HCT116 (cell line): Measurements from ENCODE around the gene FAM117A. TPM values are rescaled to one million over a fixed set of nuclear protein-coding genes. Genes with fewer than 3 reads are reported as not detected.

ENCODE experiments used
- ATAC-seq: fragments of 200-7000 bp; cut with Tn5 transposase; 2 replicates; pipeline ENCODE4 v1.9.1; 2020; ENCODE audit warnings: mild to moderate bottlenecking, moderate library complexity
- BruUV-seq: library from RNA; stranded (reverse); fragments of 400-500 nt; replicated peaks from 2 replicates; lab custom pipeline; 2021; lab: Mats Ljungman, UMichigan
- CTCF ChIA-PET: fragments of 300-600 bp; sonication (Branson Sonifier 250); formaldehyde crosslinking; loops from one replicate; lab custom pipeline; 2021; ENCODE audit warnings: antibody characterized with exemption; lab: Charles Lee
- POLR2A ChIA-PET: fragments of 300-600, 350-600 bp; sonication (Branson Sonifier 250); formaldehyde crosslinking; loops from one replicate; lab custom pipeline; 2021; ENCODE audit warnings: antibody characterized with exemption; lab: Charles Lee
- RAD21 ChIA-PET, 2 experiments: fragments of 300-600 bp; sonication (Branson Sonifier 250); formaldehyde crosslinking; loops; one replicate each; lab custom pipeline; 2023; ENCODE audit warnings: low total read pairs in 2 of 2; ENCODE audit not compliant: uncharacterized antibody in 2 of 2, unreplicated experiment in 2 of 2, low non-redundant PET in 1 of 2; lab: Charles Lee
- DNase-seq: peaks from one replicate; pipeline ENCODE4 v3.0.0-alpha.2; 2010; ENCODE audit warnings: low read depth, low spot score
- H2AFZ ChIP-seq: fragments of 200-600 bp; shearing (Covaris generic), sonication (generic); 2 replicates; pipeline ENCODE4 v1.6.1; 2017; ENCODE audit warnings: low read depth, mixed run types, mixed read lengths, antibody characterized with exemption, low read length; ENCODE audit not compliant: poor library complexity, severe bottlenecking
- H3K27ac ChIP-seq: 2 replicates; pipeline ENCODE4 v1.5.1; 2012; ENCODE audit warnings: low read depth, low read length
- H3K27me3 ChIP-seq: fragments of 200-600 bp; sonication (generic); 2 replicates; pipeline ENCODE4 v1.6.1; 2016; ENCODE audit warnings: mixed run types, low read length, mixed read lengths; ENCODE audit not compliant: insufficient read depth
- H3K36me3 ChIP-seq, 2 experiments: fragments of 200-500 bp in 1 of 2; fragments of 200-600 bp in 1 of 2; sonication (Bioruptor generic) in 1 of 2; sonication (generic) in 1 of 2; 2 replicates each; pipeline versions ENCODE4 v1.5.1 to v1.6.1; 2014 to 2016; ENCODE audit warnings: low read length in 2 of 2, inconsistent platforms in 1 of 2, mixed read lengths in 1 of 2, mixed run types in 1 of 2; ENCODE audit not compliant: insufficient read depth in 2 of 2, control insufficient read depth in 1 of 2
- H3K4me1 ChIP-seq, 2 experiments: fragments of 200-600 bp in 1 of 2; sonication (generic) in 1 of 2; 2 replicates each; pipeline versions ENCODE4 v1.5.1 to v1.6.1; 2012 to 2017; ENCODE audit warnings: low read length in 2 of 2, inconsistent platforms in 1 of 2, mild to moderate bottlenecking in 1 of 2, mixed read lengths in 1 of 2, mixed run types in 1 of 2, moderate library complexity in 1 of 2; ENCODE audit not compliant: insufficient read depth in 2 of 2, control insufficient read depth in 1 of 2
- H3K4me2 ChIP-seq: fragments of 200-600 bp; sonication (generic); 2 replicates; pipeline ENCODE4 v1.6.1; 2017; ENCODE audit warnings: mixed run types, low read length, mixed read lengths
- H3K4me3 ChIP-seq, 2 experiments: fragments of 200-600 bp in 1 of 2; sonication (generic) in 1 of 2; replicated peaks in 1 of 2; 2 replicates each; pipeline ENCODE4 v1.5.1; 2011 to 2016; ENCODE audit warnings: low read length in 2 of 2, control low read depth in 1 of 2, low read depth in 1 of 2, mild to moderate bottlenecking in 1 of 2, mixed read lengths in 1 of 2, mixed run types in 1 of 2
- H3K79me2 ChIP-seq: fragments of 200-600 bp; sonication (generic); 2 replicates; pipeline ENCODE4 v1.6.1; 2017; ENCODE audit warnings: mild to moderate bottlenecking, mixed run types, low read length, moderate library complexity, mixed read lengths; ENCODE audit not compliant: insufficient read depth
- H3K9ac ChIP-seq: fragments of 200-600 bp; sonication (generic); 2 replicates; pipeline ENCODE4 v1.6.1; 2016; ENCODE audit warnings: low read length, mixed read lengths
- H3K9me2 ChIP-seq: fragments of 200-600 bp; sonication (generic), shearing (Covaris generic); 2 replicates; pipeline ENCODE4 v1.6.1; 2017; ENCODE audit warnings: mixed run types, mild to moderate bottlenecking, moderate library complexity; ENCODE audit not compliant: insufficient read depth
- H3K9me3 ChIP-seq, 2 experiments: fragments of 200-500 bp in 1 of 2; fragments of 200-600 bp in 1 of 2; sonication (Bioruptor generic) in 1 of 2; sonication (generic) in 1 of 2; 2 replicates each; pipeline ENCODE4 v1.6.1; 2014 to 2017; ENCODE audit warnings: low read length in 2 of 2, mixed read lengths in 2 of 2, inconsistent platforms in 1 of 2, low read depth in 1 of 2, mild to moderate bottlenecking in 1 of 2, mixed run types in 1 of 2, moderate library complexity in 1 of 2; ENCODE audit not compliant: control insufficient read depth in 1 of 2, insufficient read depth in 1 of 2
- H4K20me1 ChIP-seq: fragments of 200-600 bp; sonication (generic), shearing (Covaris generic); 2 replicates; pipeline ENCODE4 v1.6.1; 2017; ENCODE audit warnings: mixed run types, mild to moderate bottlenecking, moderate library complexity; ENCODE audit not compliant: insufficient read depth
- CBX3 ChIP-seq: IDR thresholded peaks from 2 replicates; pipeline ENCODE4 v1.6.1; 2012; ENCODE audit warnings: low read depth
- EZH2 ChIP-seq: fragments of 200-600 bp; sonication (generic); IDR thresholded peaks from 2 replicates; pipeline ENCODE4 v1.6.1; 2017; ENCODE audit warnings: antibody characterized with exemption, mixed run types
- EZH2phosphoT487 ChIP-seq: fragments of 200-600 bp; IDR thresholded peaks from 2 replicates; pipeline ENCODE4 v1.6.1; 2018; ENCODE audit warnings: antibody characterized with exemption, borderline replicate concordance
- FOSL1 ChIP-seq: IDR thresholded peaks from 2 replicates; pipeline ENCODE4 v1.6.1; 2012; ENCODE audit warnings: low read depth
- POLR2AphosphoS5 ChIP-seq: IDR thresholded peaks from 2 replicates; pipeline ENCODE4 v1.6.1; 2011; ENCODE audit warnings: mild to moderate bottlenecking, low read depth, low read length, moderate library complexity
- RAD21 ChIP-seq: IDR thresholded peaks from 2 replicates; pipeline ENCODE4 v1.6.1; 2012; ENCODE audit warnings: low read depth, mild to moderate bottlenecking
- TCF7L2 ChIP-seq: IDR thresholded peaks from 2 replicates; pipeline ENCODE4 v1.7.0; 2011; ENCODE audit warnings: borderline replicate concordance, inconsistent platforms; ENCODE audit not compliant: insufficient read depth, insufficient read length; ENCODE audit errors: extremely low read depth
- ZBTB33 ChIP-seq: IDR thresholded peaks from 2 replicates; pipeline ENCODE4 v1.6.1; 2011; ENCODE audit warnings: mild to moderate bottlenecking, low read length, moderate library complexity; ENCODE audit not compliant: insufficient replicate concordance; ENCODE audit errors: extremely low read depth
- ZFX ChIP-seq: fragments of 450-650 bp; IDR thresholded peaks from 2 replicates; pipeline ENCODE4 v1.6.1; 2017
- intact Hi-C: fragments of 100-400 bp; cut with micrococcal nuclease; formaldehyde crosslinking; loops from 2 replicates; pipeline ENCODE4 v1.10.0; 2022
- total RNA-seq: library from RNA; stranded (reverse); gene quantifications from one replicate; pipeline ENCODE4 v1.2.1, GENCODE V29; 2021; ENCODE audit not compliant: unreplicated experiment
- TF ChIP-seq, protein P1 (sequence below): IDR thresholded peaks from 2 replicates; pipeline ENCODE4 v1.6.1; 2012
- TF ChIP-seq, protein P2 (sequence below): IDR thresholded peaks from 2 replicates; pipeline ENCODE4 v1.6.1; 2012; ENCODE audit warnings: low read depth

Gene FAM117A
- total RNA-seq, 1 experiment from 2014 or later = 12.8 TPM

GRCh38 chr17:49727380-49727779 lies 36.6 kb downstream of the FAM117A start:
- H3K27me3 ChIP-seq = no peaks in the 10 kb centered on the region
- no peak for DNase-seq
- H3K36me3 ChIP-seq = no peaks in the 10 kb centered on the region
- no peak overlapping the region for H3K4me3 ChIP-seq
- no peaks in the 10 kb centered on the region for H3K9me2 ChIP-seq
- ATAC-seq = no peak
- no TSS peak for BruUV-seq
- POLR2A ChIA-PET = no interaction called here
- no peaks in the 10 kb centered on the region for H3K9me3 ChIP-seq
- no peak overlapping the region for H2AFZ ChIP-seq
- no peak overlapping the region for H3K27ac ChIP-seq
- RAD21 ChIA-PET = no interaction called here
- no peaks in the 10 kb centered on the region for H3K79me2 ChIP-seq
- intact Hi-C loops = no loop called here
- no peak for TF ChIP-seq RAD21
- TF ChIP-seq, protein P1, sequence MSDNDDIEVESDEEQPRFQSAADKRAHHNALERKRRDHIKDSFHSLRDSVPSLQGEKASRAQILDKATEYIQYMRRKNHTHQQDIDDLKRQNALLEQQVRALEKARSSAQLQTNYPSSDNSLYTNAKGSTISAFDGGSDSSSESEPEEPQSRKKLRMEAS = no peak
- no peak for TF ChIP-seq EZH2phosphoT487
- TF ChIP-seq, protein P2, sequence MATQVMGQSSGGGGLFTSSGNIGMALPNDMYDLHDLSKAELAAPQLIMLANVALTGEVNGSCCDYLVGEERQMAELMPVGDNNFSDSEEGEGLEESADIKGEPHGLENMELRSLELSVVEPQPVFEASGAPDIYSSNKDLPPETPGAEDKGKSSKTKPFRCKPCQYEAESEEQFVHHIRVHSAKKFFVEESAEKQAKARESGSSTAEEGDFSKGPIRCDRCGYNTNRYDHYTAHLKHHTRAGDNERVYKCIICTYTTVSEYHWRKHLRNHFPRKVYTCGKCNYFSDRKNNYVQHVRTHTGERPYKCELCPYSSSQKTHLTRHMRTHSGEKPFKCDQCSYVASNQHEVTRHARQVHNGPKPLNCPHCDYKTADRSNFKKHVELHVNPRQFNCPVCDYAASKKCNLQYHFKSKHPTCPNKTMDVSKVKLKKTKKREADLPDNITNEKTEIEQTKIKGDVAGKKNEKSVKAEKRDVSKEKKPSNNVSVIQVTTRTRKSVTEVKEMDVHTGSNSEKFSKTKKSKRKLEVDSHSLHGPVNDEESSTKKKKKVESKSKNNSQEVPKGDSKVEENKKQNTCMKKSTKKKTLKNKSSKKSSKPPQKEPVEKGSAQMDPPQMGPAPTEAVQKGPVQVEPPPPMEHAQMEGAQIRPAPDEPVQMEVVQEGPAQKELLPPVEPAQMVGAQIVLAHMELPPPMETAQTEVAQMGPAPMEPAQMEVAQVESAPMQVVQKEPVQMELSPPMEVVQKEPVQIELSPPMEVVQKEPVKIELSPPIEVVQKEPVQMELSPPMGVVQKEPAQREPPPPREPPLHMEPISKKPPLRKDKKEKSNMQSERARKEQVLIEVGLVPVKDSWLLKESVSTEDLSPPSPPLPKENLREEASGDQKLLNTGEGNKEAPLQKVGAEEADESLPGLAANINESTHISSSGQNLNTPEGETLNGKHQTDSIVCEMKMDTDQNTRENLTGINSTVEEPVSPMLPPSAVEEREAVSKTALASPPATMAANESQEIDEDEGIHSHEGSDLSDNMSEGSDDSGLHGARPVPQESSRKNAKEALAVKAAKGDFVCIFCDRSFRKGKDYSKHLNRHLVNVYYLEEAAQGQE = no peak
- no peak for TF ChIP-seq CBX3
- no peak for TF ChIP-seq POLR2AphosphoS5
- TF ChIP-seq FOSL1 = no peak
- TF ChIP-seq ZBTB33 = no peak
- no peak for TF ChIP-seq EZH2
- no peak for TF ChIP-seq TCF7L2
- no peak for TF ChIP-seq ZFX
- CTCF ChIA-PET = no interaction called here
- no peaks in the 10 kb centered on the region for H3K4me1 ChIP-seq
- H3K4me2 ChIP-seq = no peak overlapping the region
- H4K20me1 ChIP-seq = no peaks in the 10 kb centered on the region
- no peak overlapping the region for H3K9ac ChIP-seq
